GM19438 (cell line): Measurements from ENCODE around the gene ATAT1.

ENCODE experiments used
- ATAC-seq: cut with Tn5 transposase; IDR thresholded peaks from one replicate; pipeline ENCODE4 v1.9.1; 2021; ENCODE audit warnings: low read depth; ENCODE audit not compliant: unreplicated experiment

Gene ATAT1

DNA sequence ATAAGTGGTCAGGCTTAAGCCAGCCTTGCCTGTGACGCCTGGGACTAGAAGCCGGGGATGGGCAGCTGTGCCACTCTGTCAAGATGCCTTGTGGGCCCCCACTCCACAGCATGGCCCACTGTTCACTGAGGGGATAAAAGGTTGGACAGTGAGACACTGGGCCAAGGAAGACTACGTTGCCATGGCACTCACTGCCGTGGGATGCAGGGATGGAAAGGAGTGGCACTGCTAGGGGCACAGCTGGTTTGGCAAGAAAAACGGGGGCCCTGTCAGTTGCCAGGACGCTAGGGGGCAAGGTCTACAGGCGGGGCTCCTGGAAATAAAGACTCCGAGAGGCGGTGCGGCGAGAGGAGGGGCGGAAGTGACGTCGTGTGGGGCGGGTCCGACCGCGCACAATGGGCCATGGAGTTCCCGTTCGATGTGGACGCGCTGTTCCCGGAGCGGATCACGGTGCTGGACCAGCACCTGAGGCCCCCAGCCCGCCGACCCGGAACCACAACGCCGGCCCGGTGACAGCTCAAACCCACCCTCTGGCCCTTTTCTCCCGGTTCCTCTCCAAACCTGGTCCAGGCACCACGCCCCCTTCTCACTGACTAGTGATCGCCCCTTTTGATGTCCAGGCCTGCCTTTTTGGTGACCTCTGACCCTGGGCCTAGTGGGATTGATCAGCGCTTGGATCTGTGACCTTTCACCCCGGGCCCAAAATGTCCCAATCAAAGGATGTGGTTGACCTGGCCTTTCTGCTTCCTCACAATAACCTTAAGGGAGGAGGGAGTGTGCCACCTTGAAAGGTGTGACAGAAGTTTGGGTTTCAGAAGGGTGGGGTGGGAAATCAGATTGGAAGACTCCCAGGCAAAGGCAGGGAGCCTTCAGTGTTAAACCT lies at the start of gene ATAT1:
ATAT1 (plus strand) TSS at position 391 of the 883 bp plus-strand sequence.
- peak; percentile 77 for ATAC-seq

GRCh38 chr6:30578051-30578450 lies 48.6 kb upstream of the ATAT1 start:
- no peak for ATAC-seq

DNA sequence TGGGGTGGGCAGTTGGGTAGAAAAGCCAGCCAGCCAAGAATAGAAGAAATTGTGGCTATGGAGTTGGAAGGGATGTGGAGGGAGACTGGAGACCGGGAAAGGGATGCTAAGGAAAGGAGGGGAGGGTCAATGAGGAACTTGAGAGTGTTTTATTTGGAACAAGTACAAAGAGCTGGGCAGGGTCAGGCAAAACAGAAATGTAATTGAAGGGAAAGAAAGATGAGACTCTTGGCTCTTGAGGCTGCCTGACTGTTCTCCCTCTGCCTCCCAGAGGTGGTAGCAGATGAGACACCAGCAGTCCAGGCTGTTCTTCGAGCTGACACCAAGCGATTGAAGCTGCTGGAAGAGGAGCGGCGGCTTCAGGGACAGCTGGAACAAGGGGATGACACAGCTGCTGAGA lies 42.8 kb upstream of the ATAT1 start:
- no peak for ATAC-seq

- ATAC-seq: no peak
Measured at GRCh38 chr6:30589754-30590358, 36.8 kb upstream of the ATAT1 start.

GRCh38 chr6:30590509-30590908 lies 36.2 kb upstream of the ATAT1 start:
- ATAC-seq: no peak

- no peak for ATAC-seq
Measured at GRCh38 chr6:30591008-30591407, 35.7 kb upstream of the ATAT1 start.

GRCh38 chr6:30592287-30592686 lies 34.4 kb upstream of the ATAT1 start:
- no peak for ATAC-seq

- peak; percentile 63 for ATAC-seq
Measured at GRCh38 chr6:30597315-30598144, 29.1 kb upstream of the ATAT1 start.

- ATAC-seq: no peak
Measured at GRCh38 chr6:30598912-30599624, 27.6 kb upstream of the ATAT1 start.

- no peak for ATAC-seq
Measured at GRCh38 chr6:30599625-30600324, 26.9 kb upstream of the ATAT1 start.

DNA sequence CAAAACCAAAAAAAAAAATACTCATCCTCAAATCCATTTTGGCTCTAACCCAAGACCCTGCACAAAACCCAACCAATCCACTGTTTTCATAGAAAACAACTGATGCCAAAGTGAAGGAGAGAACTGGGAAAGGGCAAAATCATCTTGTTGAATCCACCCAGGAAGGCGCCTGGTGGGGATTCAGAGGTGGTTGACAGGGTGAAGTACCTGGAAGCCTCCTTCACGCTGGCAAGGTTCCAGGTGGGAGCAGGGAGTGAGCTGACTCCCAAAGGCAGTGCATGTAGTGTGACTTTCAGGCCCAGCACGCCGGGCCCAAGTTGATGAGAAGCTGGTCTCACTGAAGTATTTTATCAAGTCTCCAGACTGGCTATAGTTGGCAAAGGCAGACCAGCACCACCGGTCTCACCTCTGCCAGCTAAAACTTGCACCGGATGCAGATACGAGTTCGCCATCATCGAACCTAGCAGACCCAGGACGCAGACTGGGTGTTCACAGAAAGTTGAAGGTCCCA lies 26.2 kb upstream of the ATAT1 start:
- ATAC-seq: no peak

GRCh38 chr6:30601436-30601814 lies 25.2 kb upstream of the ATAT1 start:
- no peak for ATAC-seq

DNA sequence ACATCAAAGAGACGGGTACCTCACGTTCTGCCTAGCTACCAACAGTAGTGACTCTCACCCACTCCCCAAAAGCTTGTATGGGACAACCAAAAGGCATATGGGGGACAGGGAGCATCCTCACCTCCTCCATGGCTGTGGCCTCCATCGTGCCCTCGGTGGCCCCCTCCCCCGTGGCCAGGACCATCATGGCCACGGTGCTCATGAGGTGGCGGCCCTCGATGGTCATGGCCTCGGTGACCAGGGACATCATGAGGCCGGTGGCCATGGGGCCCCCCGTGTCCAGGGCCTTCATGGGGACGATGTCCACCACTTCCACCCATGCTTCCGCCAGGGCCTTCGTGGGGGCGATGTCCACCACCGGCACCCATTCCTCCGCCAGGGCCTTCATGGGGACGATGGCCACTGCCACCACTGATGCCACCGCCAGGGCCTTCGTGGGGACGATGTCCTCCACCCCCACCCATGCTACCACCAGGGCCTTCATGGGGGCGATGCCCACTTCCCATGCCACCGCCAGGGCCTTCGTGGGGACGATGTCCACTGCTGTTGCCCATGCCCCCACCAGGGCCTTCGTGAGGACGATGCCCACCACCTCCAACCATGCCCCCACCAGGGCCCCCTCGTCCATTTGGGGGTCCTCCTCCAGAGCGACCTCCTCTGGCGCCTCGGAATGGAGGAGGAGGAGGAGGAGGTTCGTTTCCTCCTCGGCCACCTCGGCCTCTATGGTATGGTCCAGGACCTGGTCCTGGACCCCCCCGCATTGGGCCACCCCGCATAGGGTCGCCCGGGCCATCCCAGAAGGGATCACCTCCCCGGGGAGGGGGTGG lies 24.6 kb upstream of the ATAT1 start:
- no peak for ATAC-seq

DNA sequence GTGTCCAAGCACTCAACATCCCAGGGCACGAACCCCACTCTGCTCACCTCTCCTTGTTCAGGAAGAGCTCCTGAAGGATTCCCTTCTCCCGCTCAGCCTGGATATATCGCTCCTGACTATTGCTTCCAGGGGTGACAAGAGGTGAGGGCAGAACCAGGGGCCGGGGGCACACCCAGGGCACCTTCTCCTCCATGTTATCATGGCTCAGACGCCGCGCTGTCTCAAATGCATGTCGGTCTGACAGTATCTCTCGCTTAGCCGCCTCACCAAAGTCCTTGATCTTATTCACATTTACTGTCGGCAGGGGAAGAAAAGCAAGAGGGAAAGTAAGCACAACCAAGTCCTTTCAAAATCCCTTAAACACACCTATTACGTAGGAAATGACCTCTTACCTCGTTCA lies 22.7 kb upstream of the ATAT1 start:
- ATAC-seq: no peak

DNA sequence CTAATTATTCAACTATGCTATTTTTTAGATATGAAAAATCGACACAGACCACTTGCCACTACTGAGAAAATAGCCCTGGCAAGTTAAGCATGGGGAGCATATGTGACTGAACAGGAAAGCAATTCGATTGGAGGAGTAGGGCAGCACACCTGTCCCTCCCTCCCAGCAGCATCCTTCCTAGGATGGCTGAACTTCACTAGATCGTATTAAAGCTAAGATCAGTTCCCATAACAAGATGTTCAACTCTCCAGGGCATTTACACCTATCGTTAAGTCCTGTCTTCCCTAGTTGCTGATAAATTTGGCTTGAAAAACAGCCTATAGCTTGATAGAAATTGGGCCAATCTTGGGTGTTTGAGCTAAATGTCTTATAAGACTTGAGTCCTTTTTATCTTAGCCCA lies 16.6 kb upstream of the ATAT1 start:
- ATAC-seq: no peak

- no peak for ATAC-seq
Measured at GRCh38 chr6:30611150-30611855, 15.4 kb upstream of the ATAT1 start.

GRCh38 chr6:30611856-30612194 lies 14.8 kb upstream of the ATAT1 start:
- ATAC-seq: no peak

GRCh38 chr6:30612213-30612612 lies 14.5 kb upstream of the ATAT1 start:
- no peak for ATAC-seq
